HG03103 (cell line): Measurements from ENCODE around the gene PNPLA2.

Experiments used
- ATAC-seq: cut with Tn5 transposase; IDR thresholded peaks from one replicate; pipeline ENCODE4 v1.9.1; 2021; ENCODE audit warnings: low read depth; ENCODE audit not compliant: unreplicated experiment

The PNPLA2 gene

DNA sequence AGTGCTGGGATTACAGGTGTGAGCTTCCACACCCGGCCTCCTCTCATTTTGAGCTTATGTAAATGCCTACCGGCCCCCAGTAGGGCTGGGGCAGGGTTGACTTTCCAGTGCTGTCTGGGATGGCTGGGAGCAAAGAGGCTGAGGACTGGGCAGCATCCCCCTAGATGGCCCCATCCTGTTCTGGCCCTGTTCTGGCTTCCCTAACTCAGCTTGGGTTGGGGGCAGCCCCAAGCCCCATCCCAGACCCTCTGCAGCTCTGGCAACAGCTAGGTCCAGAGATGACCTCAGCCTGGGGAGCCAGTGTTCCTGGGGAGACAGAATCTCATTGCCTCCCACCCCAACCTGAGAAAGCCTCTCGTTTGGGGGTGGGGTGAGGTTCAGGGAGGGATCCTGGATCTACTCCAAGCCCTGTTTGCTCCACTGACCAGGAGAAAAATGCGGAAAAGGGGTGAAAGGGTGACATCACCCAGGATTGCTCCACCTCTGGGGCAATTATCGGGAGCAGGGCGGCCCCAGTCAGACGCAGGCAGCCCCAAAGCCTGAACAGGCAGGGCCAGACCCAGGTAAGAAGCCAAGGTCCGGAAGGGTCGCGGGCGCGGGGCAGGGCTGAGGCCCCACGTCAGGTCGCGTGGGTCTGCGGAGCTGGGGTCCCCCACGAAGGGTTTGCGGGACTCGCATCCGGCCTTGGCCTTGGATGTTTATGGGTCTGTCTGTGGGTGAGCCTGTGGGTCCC lies at the start of gene PNPLA2:
Gene PNPLA2, plus strand, starts transcription at position 519 of the 733 bp plus-strand sequence. CDS start 805 bp downstream, outside the sequence.
- no peak for ATAC-seq

- ATAC-seq = no peak
Observed at GRCh38 chr11:769887-770641, 48.6 kb upstream of the PNPLA2 start.

- ATAC-seq = no peak
Observed at GRCh38 chr11:770642-771616, 47.8 kb upstream of the PNPLA2 start.

GRCh38 chr11:771617-772204 lies 47.0 kb upstream of the PNPLA2 start:
- ATAC-seq = no peak

DNA sequence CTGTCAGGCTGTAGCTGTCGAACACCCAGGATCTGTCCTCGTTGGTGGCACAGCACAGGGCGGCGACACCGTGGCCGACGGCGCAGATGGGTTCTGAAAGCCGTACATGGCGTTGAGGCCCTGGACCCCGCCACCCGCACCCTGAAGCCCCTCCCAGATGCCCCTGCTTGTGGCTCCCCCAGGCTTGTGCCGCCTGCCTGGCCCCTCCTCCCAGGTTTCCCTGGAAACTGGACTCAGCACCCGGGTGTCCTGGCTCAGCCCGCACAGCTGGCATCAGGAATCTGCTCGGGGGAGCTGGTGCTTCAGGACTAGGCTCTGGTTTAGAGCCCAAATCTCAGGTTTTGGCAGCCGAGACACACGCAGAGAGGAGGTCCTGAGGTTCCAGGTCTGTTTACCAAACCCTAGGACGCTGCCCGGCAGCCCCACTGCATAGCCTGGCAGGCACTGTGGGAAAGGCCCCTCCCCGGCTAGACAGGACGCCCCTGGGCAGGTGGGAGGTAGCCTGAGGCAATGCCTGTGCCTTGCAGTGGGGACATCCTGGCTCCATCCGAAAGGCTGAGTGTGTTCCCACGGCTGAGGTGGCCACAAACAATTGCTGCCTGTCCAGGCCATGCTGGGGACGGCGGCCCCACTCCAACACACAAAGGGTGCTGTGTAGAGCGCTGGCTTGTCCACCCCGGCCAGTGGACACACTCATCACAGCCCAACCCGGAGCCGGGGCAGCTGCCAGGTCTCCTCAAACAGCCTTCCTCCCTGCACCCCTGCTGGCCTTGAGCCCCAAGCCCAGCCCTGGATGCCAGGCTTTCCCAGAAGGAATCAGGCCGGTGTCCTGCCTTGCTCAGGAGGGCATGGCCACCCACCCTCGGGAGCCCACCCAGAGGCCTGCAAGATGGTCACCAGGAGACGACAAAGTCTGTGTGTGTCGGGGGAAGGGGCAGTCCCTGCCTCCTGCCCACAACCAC lies 46.0 kb upstream of the PNPLA2 start:
- no peak for ATAC-seq

- ATAC-seq = no peak
Observed at GRCh38 chr11:773425-773824, 45.3 kb upstream of the PNPLA2 start.

- ATAC-seq = no peak
Observed at GRCh38 chr11:773830-774229, 44.9 kb upstream of the PNPLA2 start.

- ATAC-seq = no peak
Observed at GRCh38 chr11:774873-775592, 43.7 kb upstream of the PNPLA2 start.

GRCh38 chr11:776263-776560 lies 42.5 kb upstream of the PNPLA2 start:
- no peak for ATAC-seq

DNA sequence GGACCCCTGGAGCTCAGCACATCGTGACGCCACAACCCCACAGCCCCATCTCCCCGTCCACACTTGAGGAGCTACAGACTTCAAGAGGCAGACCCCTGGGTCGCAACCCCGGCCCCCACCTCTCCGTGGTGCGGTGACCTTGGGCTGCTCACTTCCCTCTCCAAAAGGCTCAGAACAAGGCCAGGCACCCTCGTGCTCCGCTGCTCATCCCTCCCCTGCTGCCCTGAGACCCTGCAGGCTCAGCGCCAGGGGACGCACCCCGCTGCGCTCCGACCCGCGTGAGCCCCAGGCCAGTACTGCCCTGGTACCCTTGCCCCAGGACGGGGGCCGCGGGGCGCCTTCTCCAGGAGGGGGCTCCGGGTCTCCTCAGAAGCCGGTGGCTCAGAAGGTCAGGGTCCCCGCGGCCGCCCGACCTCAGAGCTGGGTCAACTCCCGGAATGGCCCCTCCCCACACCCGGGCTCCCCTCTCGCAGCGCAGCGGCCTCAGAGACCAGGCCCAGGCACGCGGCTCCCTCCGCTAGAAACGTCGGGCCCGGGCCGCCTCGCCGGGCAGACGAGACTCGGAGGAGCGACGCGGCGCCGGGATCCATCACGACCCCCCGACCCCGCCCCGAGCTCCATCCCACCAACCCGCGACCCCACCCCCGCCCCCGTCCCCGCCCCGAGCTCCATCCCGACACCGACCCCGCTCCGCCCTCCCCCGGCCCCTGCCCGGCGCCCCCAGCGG lies 42.0 kb upstream of the PNPLA2 start:
- ATAC-seq = peak; percentile 26

GRCh38 chr11:777288-778255 lies 41.1 kb upstream of the PNPLA2 start, which contains the start of gene GATD1:
TSS of gene GATD1 (minus strand) at chr11:777487. CDS start at chr11:777462, 25 bp downstream.
- ATAC-seq = peak; percentile 65

- ATAC-seq = no peak
Observed at GRCh38 chr11:778976-779954, 39.4 kb upstream of the PNPLA2 start.

- no peak for ATAC-seq
Observed at GRCh38 chr11:779955-780532, 38.7 kb upstream of the PNPLA2 start.

DNA sequence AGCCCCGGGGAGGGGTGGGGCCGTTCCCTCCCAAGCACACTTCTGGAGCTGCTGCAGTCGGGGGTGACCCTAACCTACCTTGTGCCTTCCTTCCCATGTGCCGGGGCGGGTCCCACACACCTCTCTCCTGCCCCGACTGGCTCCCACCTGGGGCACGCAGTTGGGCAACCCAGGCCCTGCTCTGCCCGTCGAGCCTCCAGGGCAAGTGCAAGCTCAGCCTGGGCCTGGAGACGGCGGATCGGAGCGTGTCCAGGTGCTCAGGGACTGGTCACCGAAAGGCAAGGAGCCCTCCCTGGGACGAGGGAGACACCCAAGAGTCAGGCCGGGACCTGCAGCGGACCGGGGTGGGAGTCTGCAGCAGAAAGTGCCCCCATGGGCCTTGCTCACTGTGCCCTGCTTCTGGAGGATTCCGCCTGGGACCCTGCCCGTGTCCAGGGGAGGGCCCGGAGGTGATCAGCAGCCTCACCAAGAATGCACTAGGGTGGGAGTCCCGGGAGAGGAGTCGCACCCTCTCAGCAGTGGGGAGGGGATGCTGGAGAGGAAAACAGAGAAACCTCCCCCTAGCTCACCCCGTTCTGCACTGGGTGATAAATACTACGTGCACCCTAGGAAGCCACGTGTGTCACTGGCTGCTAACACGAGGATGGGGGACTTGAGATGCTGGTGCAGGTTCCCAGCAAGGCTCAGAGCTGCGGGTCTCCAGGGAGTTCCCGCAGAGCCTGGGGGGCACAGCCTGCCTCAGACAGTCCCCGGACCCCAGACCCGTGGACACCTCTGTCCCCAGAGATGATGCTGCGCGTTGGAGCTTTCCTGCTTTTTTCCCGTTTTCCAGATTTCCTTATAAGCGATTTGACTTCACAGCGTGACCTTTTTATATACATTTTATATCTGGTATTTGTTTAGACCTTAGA lies 36.2 kb upstream of the PNPLA2 start:
- no peak for ATAC-seq
